Stimulated activated CD4-positive, alpha-beta T cell treated with anti-CD3 and anti-CD28 coated beads, Interleukin-4, amount 100 ng/mL, for 24 hours (primary cell): ENCODE measurements around the gene MTPN.
A peak's percentile ranks its signal among the peaks of the same experiment; 100 is the strongest.

Experiments
- DNase-seq: peaks from one replicate; pipeline ENCODE4 v3.0.0-alpha.2; 2020

Gene MTPN, protein sequence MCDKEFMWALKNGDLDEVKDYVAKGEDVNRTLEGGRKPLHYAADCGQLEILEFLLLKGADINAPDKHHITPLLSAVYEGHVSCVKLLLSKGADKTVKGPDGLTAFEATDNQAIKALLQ

DNA sequence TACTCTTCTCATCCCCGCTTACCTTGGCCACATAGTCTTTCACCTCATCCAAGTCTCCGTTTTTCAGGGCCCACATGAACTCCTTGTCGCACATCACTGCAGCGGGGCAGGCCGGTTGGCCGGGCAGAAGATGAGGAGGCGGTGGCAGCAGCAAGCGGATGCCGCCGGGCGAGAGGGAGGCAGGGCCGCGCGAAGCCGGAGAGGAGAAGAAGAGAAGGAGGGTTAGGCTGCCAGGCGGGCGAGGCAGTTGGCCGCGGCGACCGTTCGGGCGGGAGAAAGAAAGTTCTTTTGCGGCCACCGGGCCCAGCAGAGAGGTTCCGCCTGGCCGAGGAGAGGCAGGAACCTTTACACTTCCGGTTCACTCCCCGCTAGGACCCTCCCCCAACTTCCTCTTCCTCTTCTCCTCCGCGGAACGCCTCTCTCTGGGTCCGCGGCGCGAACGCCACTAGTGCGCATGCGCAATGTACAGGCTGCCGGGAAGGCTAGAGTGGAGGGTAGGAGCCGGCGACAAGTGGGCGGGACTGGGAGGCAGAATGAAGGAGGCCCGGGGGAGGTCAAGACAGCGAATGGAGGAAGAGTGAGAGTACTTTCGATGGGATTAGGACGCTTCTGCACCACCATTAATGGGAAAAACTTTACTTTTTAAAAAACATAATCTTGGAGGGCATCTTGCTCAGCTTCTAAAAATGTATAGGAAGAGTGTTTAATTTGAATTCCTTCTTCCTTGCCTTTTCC is at the start of gene MTPN:
Gene MTPN, minus strand, starts transcription at position 353 of the 735 bp plus-strand sequence. Its CDS starts 259 bp downstream, at position 94.
- DNase-seq: peak; percentile 98

DNA sequence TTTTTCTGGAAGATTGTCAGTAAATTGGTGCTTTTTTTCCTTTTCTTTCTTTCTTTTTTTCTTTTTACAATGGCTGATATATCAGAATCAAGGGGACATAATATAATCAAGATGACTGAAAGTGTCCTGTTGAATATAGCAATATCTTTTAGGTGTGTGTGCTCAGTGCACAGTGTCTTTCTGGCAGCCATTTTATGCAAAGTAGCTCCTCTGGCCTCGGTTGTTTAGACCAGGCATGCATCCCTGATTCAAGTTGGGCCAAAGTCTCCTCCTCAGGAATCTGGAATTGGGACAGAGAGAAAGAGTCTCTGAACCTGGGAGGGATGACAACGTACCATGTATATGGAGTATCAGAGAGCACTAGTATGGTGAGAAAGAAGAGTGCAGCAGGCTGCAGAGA is 49.0 kb upstream of the MTPN start:
- DNase-seq: no peak

DNA sequence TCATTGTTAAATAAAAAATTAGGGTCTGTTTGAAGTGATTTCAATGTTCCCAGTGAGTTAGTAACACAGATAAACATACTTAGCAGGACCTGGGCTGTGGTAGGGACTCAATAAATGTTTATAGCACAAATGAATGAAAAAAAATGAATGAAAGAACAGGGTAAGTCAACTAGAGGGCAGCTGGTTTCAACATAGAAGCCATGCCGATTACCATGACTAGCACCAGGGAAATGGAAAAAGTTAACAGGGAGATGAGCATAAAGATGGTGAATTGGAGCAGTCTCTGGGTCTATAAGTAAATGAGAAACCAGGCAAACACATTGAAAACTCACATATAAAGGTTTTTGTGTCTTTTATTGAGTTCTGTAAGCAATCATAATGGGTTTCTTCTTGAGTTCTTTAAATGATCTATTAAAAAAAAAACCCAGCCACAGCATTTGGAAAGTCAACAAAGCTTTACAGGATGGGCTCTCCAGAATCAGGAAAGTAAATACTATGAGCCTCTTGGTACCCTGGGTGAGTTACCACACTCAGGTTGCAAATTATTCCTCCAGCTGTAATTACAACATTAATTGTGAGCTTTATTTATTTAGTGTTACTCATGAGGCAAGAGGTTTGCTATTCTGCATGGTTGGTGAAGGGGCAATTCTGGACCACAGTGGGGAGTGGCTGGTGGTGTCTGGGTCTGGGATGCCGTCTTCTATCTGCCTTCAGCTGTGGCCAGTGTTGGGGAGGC is 46.1 kb upstream of the MTPN start:
- no peak for DNase-seq

DNA sequence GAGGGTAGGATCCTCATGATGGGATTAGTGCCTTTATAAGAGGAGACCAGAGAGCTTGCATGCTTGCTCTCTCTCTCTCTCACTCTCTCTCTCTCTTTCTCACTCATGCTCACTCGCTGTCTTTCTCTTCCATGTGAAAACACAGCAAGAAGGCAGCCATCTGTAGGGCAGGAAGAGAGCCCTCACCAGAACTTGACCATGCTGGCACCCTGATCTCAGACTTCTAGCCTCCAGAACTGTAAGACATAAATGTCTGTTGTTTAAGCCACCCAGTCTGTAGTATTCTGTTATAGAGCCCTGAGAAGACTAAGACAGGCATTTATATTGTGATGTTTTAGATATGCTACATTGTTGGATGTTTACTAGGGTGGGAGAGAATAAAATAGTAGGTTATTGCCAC is 43.4 kb upstream of the MTPN start:
- no peak for DNase-seq

DNA sequence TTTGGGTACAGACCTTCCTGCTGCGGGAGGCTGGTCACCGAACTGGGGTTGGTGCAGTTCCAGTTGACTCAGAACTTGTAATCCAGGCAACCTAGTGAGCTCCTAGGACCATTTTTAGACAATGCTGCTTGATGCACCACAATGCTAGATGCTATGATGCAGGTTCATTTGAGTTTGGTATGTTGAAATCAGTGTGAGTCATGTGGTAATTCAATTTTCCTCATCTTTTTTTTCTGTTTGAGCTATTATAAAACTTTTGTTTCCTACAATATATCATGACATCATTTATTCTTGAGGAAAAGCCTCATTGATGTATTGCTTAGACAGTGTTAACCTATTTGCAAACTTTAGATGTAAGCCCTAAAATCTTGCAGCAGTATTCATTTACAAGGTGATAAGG is 40.9 kb upstream of the MTPN start:
- no peak for DNase-seq

DNA sequence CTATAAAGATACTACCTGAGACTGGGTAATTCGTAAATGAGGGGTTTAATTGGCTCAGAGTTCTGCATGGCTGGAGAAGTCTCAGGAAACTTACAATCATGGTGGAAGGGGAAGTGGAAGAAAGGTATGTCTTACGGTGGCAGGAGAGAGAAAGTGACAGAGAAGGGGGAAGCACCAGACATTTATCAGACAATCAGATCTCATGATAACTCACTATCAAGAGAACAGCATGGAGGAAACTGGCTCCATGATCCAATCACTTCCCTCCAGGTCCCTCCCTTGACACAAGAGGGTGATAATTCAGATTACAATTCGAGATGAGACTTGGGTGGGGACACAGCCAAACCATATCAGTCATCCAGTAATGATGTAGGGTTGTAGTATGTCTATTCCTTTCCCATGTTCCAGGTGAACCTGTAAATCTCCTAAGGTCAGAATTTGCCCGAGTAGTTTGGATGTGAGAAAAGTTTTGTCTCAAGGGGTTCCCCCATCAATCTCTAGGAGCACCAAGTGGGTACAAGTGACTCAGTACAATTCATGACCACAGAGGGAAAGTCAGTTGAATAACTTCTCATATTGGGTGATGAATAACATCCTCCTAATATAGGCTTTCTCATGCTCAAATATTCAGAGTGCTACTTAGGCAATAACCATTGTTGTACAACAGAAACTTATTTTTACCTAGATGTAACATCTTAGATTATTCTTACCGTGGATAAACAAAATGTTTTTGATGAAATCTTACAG is 39.7 kb upstream of the MTPN start:
- no peak for DNase-seq

DNA sequence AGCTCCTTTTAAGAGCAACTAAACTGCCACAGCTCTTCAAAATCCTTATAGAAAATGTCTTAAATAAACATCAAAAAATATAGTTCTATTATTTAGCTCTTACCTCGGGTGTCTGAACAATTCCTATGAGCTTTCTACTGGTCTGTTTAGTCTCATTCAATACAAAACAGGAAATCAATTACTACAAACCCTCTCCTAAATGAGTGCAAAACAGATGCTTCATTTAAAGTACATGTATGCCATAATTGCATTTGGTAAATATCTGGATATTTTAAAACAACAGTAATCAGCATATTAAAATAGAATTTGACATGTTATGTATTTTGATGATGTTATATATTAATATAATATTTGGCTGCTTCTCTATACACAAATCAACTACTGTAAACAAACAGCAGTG is 38.5 kb upstream of the MTPN start:
- DNase-seq: no peak

DNA sequence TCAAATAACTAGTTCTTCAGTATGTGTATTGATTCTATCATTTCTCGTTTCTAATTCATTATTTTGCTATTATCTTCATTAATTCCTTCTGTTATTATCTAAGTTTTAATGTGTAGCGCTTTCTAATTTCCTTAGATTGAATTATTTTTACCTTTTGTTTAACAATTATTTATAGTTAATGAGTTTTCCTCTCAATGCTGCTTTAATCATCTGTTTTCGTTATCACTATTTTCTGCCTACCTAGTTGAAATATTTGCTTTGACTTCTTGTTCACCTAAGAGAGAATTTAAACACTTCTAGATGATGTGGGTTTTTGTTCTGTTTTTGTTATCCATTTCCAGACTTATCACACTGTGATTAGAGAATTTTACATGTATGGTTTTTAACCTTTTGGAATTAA is 37.5 kb upstream of the MTPN start:
- no peak for DNase-seq

DNA sequence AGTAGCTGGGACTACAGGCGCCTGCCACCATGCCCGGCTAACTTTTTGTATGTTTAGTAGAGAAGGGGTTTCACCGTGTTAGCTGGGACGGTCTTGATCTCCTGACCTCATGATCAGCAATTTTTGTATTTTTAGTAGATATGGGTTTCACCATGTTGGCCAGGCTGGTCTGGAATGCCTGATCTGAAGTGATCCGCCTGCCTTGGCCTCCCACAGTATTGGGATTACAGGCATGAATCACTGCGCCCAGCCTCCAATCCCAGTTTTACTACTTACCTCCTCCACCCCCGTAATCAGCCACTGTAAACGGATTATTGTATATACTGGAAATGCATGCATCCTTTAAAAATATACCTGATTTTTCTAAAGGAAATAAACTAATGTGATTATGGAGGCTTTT is 35.1 kb upstream of the MTPN start:
- no peak for DNase-seq

DNA sequence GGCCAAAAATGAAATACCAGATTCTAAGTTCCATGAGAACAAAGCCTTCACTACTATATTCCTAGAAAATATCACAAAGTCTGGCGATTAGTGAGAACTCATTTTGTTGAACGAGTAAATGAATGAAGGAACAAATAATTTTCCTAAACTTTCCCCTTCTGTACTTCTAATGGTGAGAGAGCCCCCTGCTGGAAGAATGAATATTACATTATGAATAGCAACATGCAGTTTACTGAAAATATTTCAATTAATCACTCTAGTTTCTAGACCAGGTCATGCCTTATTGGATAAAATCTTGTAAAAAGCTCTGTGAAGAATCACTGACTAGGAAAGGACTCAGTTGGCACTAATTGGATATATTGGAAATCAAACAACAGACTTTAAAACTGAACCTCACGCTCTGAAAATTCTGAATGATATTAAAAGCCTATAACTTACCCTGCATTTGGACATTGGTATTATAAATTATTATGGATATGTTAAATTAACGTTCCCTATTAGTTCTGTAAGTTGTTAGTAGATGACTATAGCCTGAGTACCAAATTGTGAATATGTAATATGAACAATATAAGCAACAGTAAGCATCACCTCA is 32.4 kb upstream of the MTPN start:
- no peak for DNase-seq

DNA sequence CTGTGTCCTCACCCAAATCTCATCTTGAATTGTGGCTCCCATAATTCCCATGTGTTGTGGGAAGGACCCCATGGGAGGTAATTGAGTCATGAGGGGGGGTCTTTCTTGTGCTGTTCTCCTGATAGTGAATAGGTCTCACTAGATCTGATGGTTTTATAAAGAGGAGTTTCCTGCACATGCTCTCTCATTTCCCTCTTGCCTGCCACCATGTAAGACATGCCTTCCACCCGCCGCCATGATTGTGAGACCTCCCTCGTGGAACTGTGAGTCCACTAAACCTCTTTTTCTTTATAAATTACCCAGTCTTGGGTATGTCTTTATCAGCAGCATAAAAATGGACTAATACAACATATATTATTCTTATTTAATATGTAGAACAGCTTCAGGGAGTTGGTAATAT is 29.0 kb upstream of the MTPN start:
- DNase-seq: no peak

DNA sequence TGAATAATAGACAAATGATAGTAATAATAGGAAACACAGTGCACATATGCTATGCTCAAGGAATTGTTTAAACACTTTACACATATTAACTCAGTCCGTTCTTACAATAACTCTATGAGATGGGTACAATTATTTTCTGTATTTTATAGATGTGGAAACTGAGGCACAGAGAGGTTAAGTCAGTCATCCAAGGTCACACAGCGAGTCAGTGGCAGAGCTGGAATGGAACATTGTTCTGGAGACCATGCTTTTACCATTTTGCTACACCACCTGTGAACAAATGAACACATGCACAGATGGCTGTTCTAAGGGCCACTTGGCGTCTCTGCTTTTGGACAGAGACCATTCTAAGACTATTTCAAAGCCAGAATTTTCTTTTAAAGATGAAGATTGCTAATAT is 26.9 kb upstream of the MTPN start:
- no peak for DNase-seq

DNA sequence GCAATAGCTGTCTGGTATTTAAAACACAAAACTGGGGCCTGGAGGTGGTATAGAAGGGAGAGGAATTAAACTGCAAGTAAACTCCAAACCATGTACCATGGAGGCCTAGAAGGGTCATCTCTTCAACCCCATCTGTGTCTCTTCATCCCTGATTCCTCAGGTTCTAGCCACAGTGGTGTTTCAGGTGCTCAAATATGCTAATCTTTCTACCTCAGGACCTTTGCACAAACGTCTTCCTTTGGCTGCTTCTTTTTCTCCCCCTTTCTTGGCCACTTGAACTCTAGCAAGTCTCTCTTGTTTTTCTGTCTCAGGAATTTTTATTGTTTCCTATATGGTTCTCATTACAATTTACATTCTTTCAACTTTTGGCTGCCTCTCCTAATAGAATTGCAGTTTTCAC is 25.6 kb upstream of the MTPN start:
- DNase-seq: no peak

DNA sequence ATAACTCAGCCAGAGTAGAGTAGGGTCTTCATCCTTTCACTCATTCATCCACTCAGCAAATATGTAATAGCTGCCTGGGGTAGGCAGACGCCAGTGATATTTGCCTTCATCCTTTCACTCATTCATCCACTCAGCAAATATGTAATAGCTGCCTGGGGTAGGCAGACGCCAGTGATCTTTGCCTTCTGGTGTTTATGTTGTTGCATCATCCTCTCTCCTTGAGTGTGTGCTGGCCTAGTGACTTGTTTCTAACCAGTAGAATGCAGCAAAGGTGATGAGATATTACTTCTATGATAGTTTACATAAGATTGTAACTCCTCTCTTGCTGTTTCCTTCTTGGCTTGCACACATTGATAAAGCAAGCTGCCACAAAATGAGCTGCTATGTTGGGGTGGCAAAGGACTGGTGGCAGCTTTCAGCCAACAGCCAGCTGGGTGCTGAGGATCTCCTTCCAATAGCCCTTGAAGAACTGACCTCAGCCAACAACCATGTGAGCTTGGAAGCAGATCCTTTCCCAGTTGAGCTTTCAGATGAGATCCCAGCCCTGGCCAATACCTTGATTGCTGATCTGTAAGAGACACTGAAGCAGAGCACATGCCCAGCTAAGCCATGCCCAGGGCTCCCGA is 23.2 kb upstream of the MTPN start:
- no peak for DNase-seq

DNA sequence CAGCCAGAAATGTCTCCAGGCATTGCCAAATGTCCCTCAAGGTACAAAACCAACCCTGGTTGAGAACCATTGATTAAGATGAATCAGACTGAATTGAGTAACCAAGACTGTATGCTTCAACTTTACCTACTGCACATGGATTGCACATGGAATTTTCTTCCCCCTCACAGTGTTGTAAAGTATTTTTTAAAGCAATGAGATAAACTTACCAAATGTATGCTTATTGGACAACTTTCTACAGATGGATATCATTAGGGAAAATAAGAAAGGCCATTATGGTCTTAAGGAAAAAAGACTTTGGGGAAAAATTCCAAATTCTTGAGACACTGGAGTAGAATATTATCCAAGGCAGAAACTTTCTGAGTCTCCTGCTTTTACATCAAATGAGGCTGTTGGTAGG is 20.9 kb upstream of the MTPN start:
- no peak for DNase-seq

DNA sequence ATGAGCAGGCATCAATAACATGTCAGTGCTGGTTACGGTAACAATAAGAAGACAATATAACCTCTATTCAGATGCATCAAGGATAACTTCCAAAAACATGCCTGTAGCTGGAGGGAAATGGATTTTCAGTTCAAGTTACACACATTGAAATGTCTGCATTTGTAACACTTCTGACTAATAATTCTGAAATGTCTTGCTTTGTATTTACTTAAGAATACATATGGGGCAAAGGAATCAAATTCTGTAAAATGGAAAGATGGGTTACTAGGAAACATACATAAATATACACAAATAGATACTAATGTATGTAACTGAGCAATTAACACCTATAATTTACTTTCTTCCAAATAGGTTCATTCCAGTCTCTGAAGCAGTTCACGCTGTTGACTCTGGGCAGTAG is 18.6 kb upstream of the MTPN start:
- DNase-seq: no peak

DNA sequence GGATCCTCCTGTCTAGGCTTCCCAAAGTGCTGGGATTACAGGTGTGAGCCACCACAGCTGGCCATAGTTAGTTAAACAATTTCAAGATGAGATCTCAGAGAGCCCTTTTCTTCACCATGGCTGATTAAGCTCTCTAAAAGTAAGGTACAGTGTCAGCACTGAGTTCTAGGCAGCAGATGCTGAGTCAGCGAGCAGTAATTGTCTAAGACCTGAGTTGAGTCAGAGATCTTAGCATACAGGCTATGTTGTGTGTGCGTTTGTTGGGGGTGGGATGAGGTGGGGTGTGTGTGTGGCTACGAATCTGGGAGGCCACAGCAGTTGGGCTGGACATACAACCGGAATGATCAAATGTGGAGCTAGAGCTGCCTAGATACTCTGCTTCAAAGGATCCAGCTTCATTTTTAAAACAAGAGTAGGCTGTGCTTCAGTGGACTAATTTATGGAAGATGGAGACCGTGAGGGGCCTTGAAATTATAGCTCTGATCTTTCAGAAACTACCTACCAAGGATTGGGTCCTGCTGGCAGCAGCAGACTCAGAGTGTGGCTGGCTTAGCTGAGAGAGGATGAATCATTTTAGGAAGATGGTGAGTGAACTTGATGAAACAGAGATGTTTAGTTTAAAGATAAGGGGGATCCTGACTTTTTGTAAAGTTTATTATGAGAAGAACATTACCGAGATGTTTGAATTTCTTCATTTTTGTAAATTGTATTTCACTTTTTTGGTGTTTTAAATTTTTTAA is 17.5 kb upstream of the MTPN start:
- no peak for DNase-seq

DNA sequence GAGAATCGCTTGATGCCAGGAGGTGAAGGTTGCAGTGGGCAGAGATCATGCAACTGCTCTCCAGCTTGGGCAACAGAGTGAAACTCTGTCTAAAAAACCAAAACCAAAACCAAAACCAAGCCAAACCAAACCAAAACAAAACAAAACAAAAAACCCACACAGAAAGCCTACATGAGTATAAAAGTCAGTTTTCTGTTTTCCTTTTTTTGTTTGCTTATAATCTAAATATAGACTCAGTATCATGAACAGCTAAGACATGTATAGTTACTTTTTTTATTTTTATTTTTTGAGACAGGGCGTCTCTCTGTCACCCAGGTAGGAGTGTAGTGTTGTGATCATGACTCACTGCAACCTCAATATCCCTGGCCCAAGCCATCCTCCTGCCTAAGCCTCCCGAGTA is 16.8 kb upstream of the MTPN start:
- DNase-seq: no peak

DNA sequence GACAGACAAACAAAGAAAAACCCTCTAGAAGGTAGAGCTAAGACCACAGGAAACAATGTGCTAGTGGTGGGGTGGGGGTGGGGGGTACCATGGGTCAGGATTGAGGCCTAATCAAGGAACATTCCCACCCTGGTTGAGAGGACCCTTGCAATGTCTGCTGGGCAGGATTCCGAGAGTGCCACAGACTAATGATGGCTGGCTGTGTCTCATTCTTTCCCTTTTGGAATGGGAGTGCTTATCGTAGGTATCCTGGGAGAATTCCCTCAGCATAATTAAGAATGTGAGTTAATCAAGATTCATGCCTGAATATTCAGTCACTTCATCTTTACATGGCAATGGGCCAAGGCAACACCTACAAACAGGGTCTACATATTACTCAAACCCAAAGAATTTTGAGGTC is 14.7 kb upstream of the MTPN start:
- DNase-seq: no peak

DNA sequence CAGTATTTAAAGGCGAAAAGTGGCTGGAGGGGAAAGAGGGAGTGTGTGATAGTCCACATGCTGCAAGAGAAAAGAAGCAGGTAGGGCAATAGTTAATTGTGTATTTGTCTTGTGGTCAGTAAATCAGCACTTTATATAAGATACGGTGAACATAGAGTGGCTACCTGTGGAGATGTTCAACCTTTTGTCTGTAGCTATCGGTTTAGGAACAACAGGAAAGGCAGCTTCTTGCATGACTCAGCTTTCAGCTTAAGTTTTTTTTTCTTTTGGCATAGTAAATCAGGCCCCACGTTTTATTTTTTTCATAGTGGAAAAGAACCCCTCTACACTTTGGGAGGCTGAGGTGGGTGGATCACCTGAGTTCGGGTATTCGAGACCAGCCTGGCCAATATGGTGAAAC is 14.2 kb upstream of the MTPN start:
- no peak for DNase-seq

DNA sequence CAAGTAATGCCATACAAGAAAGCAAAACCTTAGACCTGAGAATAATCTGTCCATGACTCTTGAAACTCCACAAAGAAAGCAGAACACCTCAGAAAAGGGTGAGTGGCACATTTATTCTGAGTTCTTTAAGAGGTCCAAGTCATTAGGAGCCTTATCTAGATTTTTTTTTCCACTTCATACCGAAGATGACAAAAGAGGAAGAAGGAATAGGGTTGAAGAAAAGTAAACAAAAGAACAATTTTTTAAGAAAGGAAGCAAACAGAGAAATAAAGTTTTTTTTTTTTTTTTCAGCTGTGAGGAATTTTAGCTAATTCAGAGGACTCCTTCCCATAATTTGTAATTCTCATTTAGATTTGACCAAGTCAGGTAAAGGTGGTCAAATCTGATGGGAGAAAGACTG is 13.1 kb upstream of the MTPN start:
- no peak for DNase-seq

DNA sequence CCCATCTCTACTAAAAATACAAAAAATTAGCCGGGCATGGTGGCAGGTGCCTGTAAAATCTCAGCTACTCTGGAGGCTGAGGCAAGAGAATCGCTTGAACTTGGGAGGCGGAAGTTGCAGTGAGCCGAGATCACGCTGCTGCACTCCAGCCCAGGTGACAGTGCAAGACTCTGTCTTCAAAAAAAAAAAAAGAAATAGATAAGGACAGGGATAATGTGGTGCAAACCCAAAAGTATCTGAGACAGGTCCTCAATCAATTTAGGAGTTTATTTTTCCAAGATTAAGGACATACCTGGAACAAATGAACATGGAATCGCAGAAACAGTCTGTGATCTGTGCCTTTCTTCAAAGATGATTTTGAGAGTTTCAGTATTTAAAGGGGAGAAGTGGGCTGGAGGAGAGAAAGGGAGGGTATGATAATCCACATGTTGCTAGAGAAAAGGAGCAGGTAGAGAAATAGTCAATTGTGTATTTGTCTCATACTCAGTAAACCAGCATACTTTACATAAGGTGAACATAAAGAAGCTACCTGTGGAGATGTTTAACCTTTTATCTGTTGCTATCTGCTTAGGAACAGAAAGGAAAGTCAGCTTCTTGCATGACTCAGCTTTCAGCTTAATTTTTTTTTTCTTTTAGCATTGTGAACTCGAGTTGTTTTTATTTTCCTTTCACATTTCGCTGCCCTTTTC is 4.9 kb upstream of the MTPN start:
- no peak for DNase-seq
